ENCODE measurements around the gene EGFR. TPM values are rescaled to one million over a fixed set of nuclear protein-coding genes. Genes with fewer than 3 reads are reported as not detected.
"Not testable (repeated sequence)": the region's sequence is repeated elsewhere in the genome, so short reads cannot be mapped to it uniquely, and the experiment has no call there.

Gene EGFR
- total RNA-seq, 1 experiment from 2014 or later = 52.7 TPM

GRCh38 chr7:55161154-55161687, 142.4 kb downstream of the EGFR start:
- no peak for DNase-seq (ENCODE audit: low read depth)
- in situ Hi-C loops (cut with HindIII; ENCODE audit: low pct_unique_long_range_greater_than_20kb, low sequenced_read_pairs) = no loop called here

GRCh38 chr7:55162476-55162875, 143.7 kb downstream of the EGFR start:
- no peak for DNase-seq (ENCODE audit: low read depth)
- in situ Hi-C loops (cut with HindIII; ENCODE audit: low pct_unique_long_range_greater_than_20kb, low sequenced_read_pairs) = no loop called here

- in situ Hi-C loops (cut with HindIII; ENCODE audit: low pct_unique_long_range_greater_than_20kb, low sequenced_read_pairs) = no loop called here
- no peak for DNase-seq (ENCODE audit: low read depth)
These were observed 144.9 kb downstream of the EGFR start for GRCh38 chr7:55163733-55164132.

- no peak for DNase-seq (ENCODE audit: low read depth)
- in situ Hi-C loops (cut with HindIII; ENCODE audit: low pct_unique_long_range_greater_than_20kb, low sequenced_read_pairs) = no loop called here
These were observed 145.7 kb downstream of the EGFR start for GRCh38 chr7:55164527-55164926.

- no peak for DNase-seq (ENCODE audit: low read depth)
- in situ Hi-C loops (cut with HindIII; ENCODE audit: low pct_unique_long_range_greater_than_20kb, low sequenced_read_pairs) = no loop called here
These were observed 146.5 kb downstream of the EGFR start for GRCh38 chr7:55165176-55165861.

GRCh38 chr7:55167296-55167695, 148.5 kb downstream of the EGFR start:
- DNase-seq (ENCODE audit: low read depth); in situ Hi-C loops (cut with HindIII; ENCODE audit: low pct_unique_long_range_greater_than_20kb, low sequenced_read_pairs): not testable (repeated sequence)

GRCh38 chr7:55170335-55171069, 151.7 kb downstream of the EGFR start:
- in situ Hi-C loops (cut with HindIII; ENCODE audit: low pct_unique_long_range_greater_than_20kb, low sequenced_read_pairs) = no loop called here
- no peak for DNase-seq (ENCODE audit: low read depth)

GRCh38 chr7:55171157-55171556, 152.3 kb downstream of the EGFR start:
- in situ Hi-C loops (cut with HindIII; ENCODE audit: low pct_unique_long_range_greater_than_20kb, low sequenced_read_pairs) = no loop called here
- no peak for DNase-seq (ENCODE audit: low read depth)

- no peak for DNase-seq (ENCODE audit: low read depth)
- in situ Hi-C loops (cut with HindIII; ENCODE audit: low pct_unique_long_range_greater_than_20kb, low sequenced_read_pairs) = no loop called here
These were observed 153.3 kb downstream of the EGFR start for GRCh38 chr7:55172161-55172560.

GRCh38 chr7:55172881-55173609, 154.2 kb downstream of the EGFR start:
- DNase-seq (ENCODE audit: low read depth) = no peak
- in situ Hi-C loops (cut with HindIII; ENCODE audit: low pct_unique_long_range_greater_than_20kb, low sequenced_read_pairs) = no loop called here

- no peak for DNase-seq (ENCODE audit: low read depth)
- in situ Hi-C loops (cut with HindIII; ENCODE audit: low pct_unique_long_range_greater_than_20kb, low sequenced_read_pairs) = no loop called here
These were observed 154.9 kb downstream of the EGFR start for GRCh38 chr7:55173671-55174070.

- no peak for DNase-seq (ENCODE audit: low read depth)
- in situ Hi-C loops (cut with HindIII; ENCODE audit: low pct_unique_long_range_greater_than_20kb, low sequenced_read_pairs) = no loop called here
These were observed 155.6 kb downstream of the EGFR start for GRCh38 chr7:55174456-55174855.

- in situ Hi-C loops (cut with HindIII; ENCODE audit: low pct_unique_long_range_greater_than_20kb, low sequenced_read_pairs) = no loop called here
These were observed 156.0 kb downstream of the EGFR start for GRCh38 chr7:55174856-55175255.

GRCh38 chr7:55177068-55177530, 158.3 kb downstream of the EGFR start:
- in situ Hi-C loops (cut with HindIII; ENCODE audit: low pct_unique_long_range_greater_than_20kb, low sequenced_read_pairs) = no loop called here
- no peak for DNase-seq (ENCODE audit: low read depth)

More at GRCh38 chr7:55174856-55175255, 156.0 kb downstream of the EGFR start:
- no peak for DNase-seq (ENCODE audit: low read depth)

GRCh38 chr7:55177589-55178261, 158.9 kb downstream of the EGFR start:
- in situ Hi-C loops (cut with HindIII; ENCODE audit: low pct_unique_long_range_greater_than_20kb, low sequenced_read_pairs) = no loop called here

GRCh38 chr7:55178292-55178862, 159.6 kb downstream of the EGFR start:
- in situ Hi-C loops (cut with HindIII; ENCODE audit: low pct_unique_long_range_greater_than_20kb, low sequenced_read_pairs) = no loop called here
- DNase-seq (ENCODE audit: low read depth) = no peak

More at GRCh38 chr7:55177589-55178261, 158.9 kb downstream of the EGFR start:
- no peak for DNase-seq (ENCODE audit: low read depth)

- in situ Hi-C loops (cut with HindIII; ENCODE audit: low pct_unique_long_range_greater_than_20kb, low sequenced_read_pairs) = no loop called here
These were observed 160.3 kb downstream of the EGFR start for GRCh38 chr7:55178863-55179773.

More at GRCh38 chr7:55178863-55179773, 160.3 kb downstream of the EGFR start:
- DNase-seq (ENCODE audit: low read depth) = no peak
